NT2/D1 (cell line): ENCODE results near the gene ATP11B.

Experiments
- SUZ12 ChIP-seq: IDR thresholded peaks from 2 replicates; pipeline ENCODE4 v1.6.1; 2011; ENCODE audit not compliant: insufficient read length, insufficient read depth; ENCODE audit errors: extremely low read depth
- ZNF274 ChIP-seq: IDR thresholded peaks from 2 replicates; pipeline ENCODE4 v1.6.1; 2011; ENCODE audit warnings: mild to moderate bottlenecking, low read depth, low read length

DNA sequence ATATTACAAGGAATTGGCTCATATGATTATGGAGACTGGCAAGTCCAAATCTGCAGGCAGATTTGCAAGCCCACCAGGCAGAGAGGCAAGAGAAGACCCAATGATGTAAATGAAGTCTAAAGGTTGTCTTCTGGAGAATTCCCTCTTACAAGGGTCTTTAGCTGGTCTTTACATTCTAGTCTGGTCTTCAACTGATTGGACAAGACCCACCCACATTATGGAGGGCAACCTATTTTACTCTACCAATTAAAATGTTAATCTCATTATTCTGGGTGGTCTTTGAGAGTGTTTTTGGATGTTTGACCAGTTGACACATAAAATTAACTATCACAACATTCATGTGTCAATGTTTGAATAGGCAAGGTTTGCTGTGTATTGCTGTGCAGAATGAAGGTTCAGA is 28.0 kb upstream of the ATP11B start:
- TF ChIP-seq ZNF274 (no peak), SUZ12 (no peak)
